Small intestine (tissue), 7 donors: ENCODE results near the gene DIPK2A. TPM values are rescaled to one million over a fixed set of nuclear protein-coding genes. Genes with fewer than 3 reads are reported as not detected.

Experiments used
- DNase-seq, 2 donors: peaks; one replicate each; pipeline versions ENCODE4 v3.0.0 to v3.0.0-alpha.2; 2013
- FAIRE-seq: peaks from 2 replicates; lab custom pipeline; 2012; peaks lifted over from hg19 to GRCh38; lab: Jason Lieb, UNC
- H3K27ac ChIP-seq, 3 donors: one replicate each; pipeline ENCODE4 v1.5.1; 2013; ENCODE audit warnings: low read length in 2 of 3, mild to moderate bottlenecking in 2 of 3, control low read depth in 1 of 3, inconsistent platforms in 1 of 3, low read depth in 1 of 3, moderate library complexity in 1 of 3
- H3K27me3 ChIP-seq, 3 donors: one replicate each; pipeline ENCODE4 v1.6.1; 2013; ENCODE audit warnings: low read length in 3 of 3, inconsistent platforms in 1 of 3; ENCODE audit not compliant: control insufficient read depth in 3 of 3, insufficient read depth in 3 of 3
- H3K36me3 ChIP-seq, 3 donors: one replicate each; pipeline ENCODE4 v1.6.1; 2013; ENCODE audit warnings: low read length in 3 of 3, inconsistent platforms in 1 of 3, low read depth in 1 of 3, mild to moderate bottlenecking in 1 of 3, moderate library complexity in 1 of 3; ENCODE audit not compliant: control insufficient read depth in 3 of 3, insufficient read depth in 2 of 3
- H3K4me1 ChIP-seq, 3 donors: one replicate each; pipeline ENCODE4 v1.6.1; 2013; ENCODE audit warnings: low read length in 2 of 3, inconsistent platforms in 1 of 3, low read depth in 1 of 3, mild to moderate bottlenecking in 1 of 3, moderate library complexity in 1 of 3; ENCODE audit not compliant: control insufficient read depth in 3 of 3, insufficient read depth in 2 of 3
- H3K4me3 ChIP-seq, 3 donors: one replicate each; pipeline ENCODE4 v1.5.1; 2013; ENCODE audit warnings: low read length in 3 of 3, control low read depth in 1 of 3, inconsistent platforms in 1 of 3, low read depth in 1 of 3, mild to moderate bottlenecking in 1 of 3, moderate library complexity in 1 of 3
- H3K9me3 ChIP-seq, 2 donors: one replicate each; pipeline ENCODE4 v1.6.1; 2013; ENCODE audit warnings: low read depth in 1 of 2, low read length in 1 of 2; ENCODE audit not compliant: control insufficient read depth in 2 of 2, insufficient read depth in 1 of 2
- WGBS, 3 donors: extraction: QIAGEN DNeasy Blood & Tissue Kit; methylation state at CpG; one replicate each; pipeline ENCODE4 v1.1.7; 2013; 5-methylcytosine and 5-hydroxymethylcytosine counted together
- polyA plus RNA-seq, 4 donors: library from polyadenylated mRNA; stranded (reverse) in 3 of 4; unstranded in 1 of 4; fragments of 200-250 nt in 3 of 4; fragments of 120-200 nt in 1 of 4; gene quantifications; one replicate each; pipeline versions ENCODE4 v1.2.1 to v1.2.3, GENCODE V29; 2013
- donor health status: healthy with polysubstance abuse.
- donor health status: control.
- donor health status: control.
- donor health status: Bipolar disorder and iron deficiency.
- donor health status: healthy.

The DIPK2A gene
- polyA plus RNA-seq, 4 donors: 2.7 to 39.3 (median 5.2) TPM

GRCh38 chr3:143950810-143951209 lies 20.8 kb upstream of the DIPK2A start:
- Histone ChIP-seq H3K4me1 (no peaks in the 10 kb centered on the region), H3K27ac (no peak overlapping the region), H3K36me3 (no peaks in the 10 kb centered on the region), H3K27me3 (no peaks in the 10 kb centered on the region), H3K4me3 (no peak overlapping the region), H3K9me3 (no peaks in the 10 kb centered on the region)
- 85 to 88% (median 88%) methylated on average over 2 of the region's 2 CpGs for WGBS, 3 donors
- no peak for DNase-seq
- FAIRE-seq: no peak

GRCh38 chr3:143951351-143951971 lies 20.2 kb upstream of the DIPK2A start:
- Histone ChIP-seq H3K27ac (no peak overlapping the region), H3K36me3 (no peaks in the 10 kb centered on the region), H3K4me1 (no peaks in the 10 kb centered on the region), H3K27me3 (no peaks in the 10 kb centered on the region), H3K4me3 (no peak overlapping the region), H3K9me3 (no peaks in the 10 kb centered on the region)
- FAIRE-seq (no peak), DNase-seq (peak; percentile 17 to 25)
- 95 to 100% (median 97%) methylated on average over 1 of the region's 1 CpG for WGBS, 3 donors

- DNase-seq (no peak), FAIRE-seq (no peak)
- no peak overlapping the region for H3K4me3 ChIP-seq
- no peaks in the 10 kb centered on the region for H3K9me3 ChIP-seq
- H3K27ac ChIP-seq: no peak overlapping the region
- WGBS, 3 donors: 52 to 70% (median 57%) methylated on average over 4 of the region's 4 CpGs
- H3K27me3 ChIP-seq: no peaks in the 10 kb centered on the region
- H3K36me3 ChIP-seq: no peaks in the 10 kb centered on the region
- H3K4me1 ChIP-seq: no peaks in the 10 kb centered on the region
Measured at GRCh38 chr3:143952569-143953072, 19.0 kb upstream of the DIPK2A start.

GRCh38 chr3:143955113-143955512 lies 16.5 kb upstream of the DIPK2A start:
- no peaks in the 10 kb centered on the region for H3K36me3 ChIP-seq
- FAIRE-seq (no peak), DNase-seq (no peak)
- H3K4me3 ChIP-seq: no peak overlapping the region
- no peaks in the 10 kb centered on the region for H3K9me3 ChIP-seq
- no peak overlapping the region for H3K27ac ChIP-seq
- no peaks in the 10 kb centered on the region for H3K27me3 ChIP-seq
- no peaks in the 10 kb centered on the region for H3K4me1 ChIP-seq

DNA sequence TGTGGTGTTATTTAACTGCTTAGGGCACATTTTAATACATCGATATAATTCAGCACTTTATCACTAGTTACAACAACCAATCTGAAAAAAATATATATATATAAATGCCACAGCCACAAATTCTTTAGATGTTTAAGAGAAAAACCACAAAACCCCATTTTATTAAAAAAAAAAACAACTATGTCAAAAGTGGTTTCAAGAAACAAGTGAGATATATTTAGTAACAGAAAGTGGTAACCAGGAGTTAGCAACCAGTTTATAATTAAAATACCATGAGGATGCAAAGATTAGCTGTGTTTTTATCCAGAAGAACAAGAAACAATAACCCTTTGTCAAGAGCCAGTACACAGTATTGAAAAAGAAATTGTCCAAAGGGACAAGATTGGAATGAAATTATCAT lies 14.8 kb upstream of the DIPK2A start:
- no peaks in the 10 kb centered on the region for H3K36me3 ChIP-seq
- no peak overlapping the region for H3K27ac ChIP-seq
- 70 to 82% (median 74%) methylated on average over 1 of the region's 1 CpG for WGBS, 3 donors
- no peaks in the 10 kb centered on the region for H3K9me3 ChIP-seq
- FAIRE-seq (no peak), DNase-seq (no peak)
- H3K27me3 ChIP-seq: no peaks in the 10 kb centered on the region
- H3K4me3 ChIP-seq: no peak overlapping the region
- H3K4me1 ChIP-seq: no peaks in the 10 kb centered on the region

DNA sequence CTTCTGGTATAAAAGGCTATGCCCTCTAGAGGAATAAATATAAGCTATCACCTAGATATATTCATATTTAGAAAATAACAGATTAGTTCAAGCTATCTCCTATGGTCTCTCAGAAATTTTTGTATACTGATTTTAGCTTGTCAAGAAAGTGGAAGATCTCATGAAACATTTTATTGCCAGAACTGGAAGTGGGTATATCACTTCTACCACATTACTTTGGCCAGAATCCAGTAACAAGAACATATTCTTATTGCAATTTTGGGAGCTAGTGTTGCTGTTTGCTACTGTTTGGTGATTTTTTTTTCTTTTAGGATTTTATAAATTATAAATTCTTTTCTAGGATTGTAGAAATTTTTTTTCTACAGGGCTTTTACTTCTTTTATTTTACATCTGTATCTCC lies 14.2 kb upstream of the DIPK2A start:
- Histone ChIP-seq H3K36me3 (no peaks in the 10 kb centered on the region), H3K9me3 (no peaks in the 10 kb centered on the region), H3K27ac (no peak overlapping the region), H3K4me3 (no peak overlapping the region), H3K27me3 (no peaks in the 10 kb centered on the region), H3K4me1 (no peaks in the 10 kb centered on the region)
- DNase-seq (no peak), FAIRE-seq (no peak)

- Histone ChIP-seq H3K36me3 (no peaks in the 10 kb centered on the region), H3K4me3 (no peak overlapping the region), H3K4me1 (no peaks in the 10 kb centered on the region), H3K9me3 (peaks cover 0 to 9% of the 10 kb centered on the region in 2 donors), H3K27me3 (no peaks in the 10 kb centered on the region), H3K27ac (no peak overlapping the region)
- FAIRE-seq (no peak), DNase-seq (no peak)
Measured at GRCh38 chr3:143958966-143959365, 12.7 kb upstream of the DIPK2A start.

GRCh38 chr3:143961342-143961741 lies 10.3 kb upstream of the DIPK2A start:
- 94 to 100% (median 97%) methylated on average over 1 of the region's 1 CpG for WGBS, 3 donors
- no peak for DNase-seq
- no peak overlapping the region for H3K4me3 ChIP-seq

DNA sequence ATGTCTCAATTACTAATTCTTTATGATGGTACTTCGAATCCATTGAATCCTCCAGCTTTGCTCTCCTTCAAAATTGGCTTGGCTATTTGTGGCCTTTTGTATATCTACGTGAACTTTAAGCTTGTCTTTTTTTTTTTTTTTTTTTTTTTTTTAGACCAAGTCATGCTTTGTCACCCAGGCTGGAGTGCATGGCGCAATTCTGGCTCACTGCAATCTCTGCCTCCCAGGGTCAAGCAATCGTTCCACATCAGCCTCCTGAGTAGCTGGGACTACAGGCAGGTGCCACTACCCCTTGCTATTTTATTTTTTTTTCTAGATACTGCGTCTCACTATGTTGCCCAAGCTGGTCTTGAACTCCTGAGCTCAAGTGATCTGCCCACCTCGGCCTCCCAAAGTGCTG lies 7.7 kb upstream of the DIPK2A start:
- H3K27ac ChIP-seq: no peak overlapping the region
- FAIRE-seq: no peak
- H3K9me3 ChIP-seq: peaks cover 0 to 9% of the 10 kb centered on the region in 2 donors
- 70 to 86% (median 77%) methylated on average over 6 of the region's 6 CpGs for WGBS, 3 donors
- H3K27me3 ChIP-seq: peaks cover 0 to 2% (median 0%) of the 10 kb centered on the region in 3 donors
- no peaks in the 10 kb centered on the region for H3K36me3 ChIP-seq
- H3K4me1 ChIP-seq: no peaks in the 10 kb centered on the region
- DNase-seq: no peak
- no peak overlapping the region for H3K4me3 ChIP-seq

More at GRCh38 chr3:143961342-143961741, 10.3 kb upstream of the DIPK2A start:
- H3K27ac ChIP-seq: no peak overlapping the region
- H3K4me1 ChIP-seq: no peaks in the 10 kb centered on the region
- peaks cover 0 to 9% of the 10 kb centered on the region in 2 donors for H3K9me3 ChIP-seq
- H3K36me3 ChIP-seq: no peaks in the 10 kb centered on the region
- FAIRE-seq: no peak
- peaks cover 0 to 2% (median 0%) of the 10 kb centered on the region in 3 donors for H3K27me3 ChIP-seq
